CD4-positive, alpha-beta T cell treated with Interleukin-4 for 4 hours (primary cell): ENCODE data around the gene HLCS.

Source experiments
- DNase-seq: peaks from one replicate; pipeline ENCODE4 v3.0.0-alpha.2; 2020

The HLCS gene

GRCh38 chr21:36713746-36714145 lies 252.7 kb downstream of the HLCS start:
- DNase-seq, result no peak

- no peak for DNase-seq
Observed at GRCh38 chr21:36710729-36711048, 255.8 kb downstream of the HLCS start.

DNA sequence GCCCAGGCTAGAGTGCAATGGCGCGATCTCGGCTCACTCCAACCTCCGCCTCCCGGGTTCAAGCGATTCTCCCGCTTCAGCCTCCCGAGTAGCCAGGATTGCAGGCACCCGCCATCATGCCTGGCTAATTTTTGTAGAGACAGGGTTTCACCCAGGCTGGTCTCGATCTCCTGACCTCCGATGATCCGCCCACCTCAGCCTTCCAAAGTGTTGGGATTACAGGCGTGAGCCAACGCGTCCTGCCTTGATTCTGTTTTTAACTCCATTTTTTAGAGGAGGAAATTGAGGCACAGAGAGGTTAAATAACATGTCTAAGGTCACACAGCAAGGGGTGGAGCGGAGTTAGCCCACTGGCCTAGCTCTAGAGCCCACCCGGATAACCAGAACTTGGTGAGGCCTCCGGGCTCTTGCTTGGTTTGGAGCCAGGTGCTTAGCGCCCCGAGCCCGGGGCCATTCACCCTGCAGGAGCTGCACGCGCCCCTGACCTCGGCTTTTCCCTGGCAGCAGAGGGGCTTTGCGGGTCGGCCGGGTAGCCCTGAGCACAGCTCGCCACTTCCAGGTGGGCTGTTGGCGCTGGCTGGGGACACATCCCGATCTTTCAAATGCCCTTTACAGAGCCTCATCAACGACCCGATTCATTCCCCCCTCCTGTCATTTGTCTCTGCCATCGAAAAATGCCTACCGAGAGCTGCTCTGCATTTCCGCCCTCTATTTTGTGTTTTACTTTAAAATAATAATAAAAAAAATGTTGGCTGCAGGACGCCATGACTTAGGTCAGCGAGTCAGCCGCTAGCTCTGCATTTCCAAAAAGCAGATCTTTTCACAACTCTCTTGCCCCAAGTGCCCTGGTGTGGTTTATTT lies 256.4 kb downstream of the HLCS start:
- DNase-seq, result no peak

DNA sequence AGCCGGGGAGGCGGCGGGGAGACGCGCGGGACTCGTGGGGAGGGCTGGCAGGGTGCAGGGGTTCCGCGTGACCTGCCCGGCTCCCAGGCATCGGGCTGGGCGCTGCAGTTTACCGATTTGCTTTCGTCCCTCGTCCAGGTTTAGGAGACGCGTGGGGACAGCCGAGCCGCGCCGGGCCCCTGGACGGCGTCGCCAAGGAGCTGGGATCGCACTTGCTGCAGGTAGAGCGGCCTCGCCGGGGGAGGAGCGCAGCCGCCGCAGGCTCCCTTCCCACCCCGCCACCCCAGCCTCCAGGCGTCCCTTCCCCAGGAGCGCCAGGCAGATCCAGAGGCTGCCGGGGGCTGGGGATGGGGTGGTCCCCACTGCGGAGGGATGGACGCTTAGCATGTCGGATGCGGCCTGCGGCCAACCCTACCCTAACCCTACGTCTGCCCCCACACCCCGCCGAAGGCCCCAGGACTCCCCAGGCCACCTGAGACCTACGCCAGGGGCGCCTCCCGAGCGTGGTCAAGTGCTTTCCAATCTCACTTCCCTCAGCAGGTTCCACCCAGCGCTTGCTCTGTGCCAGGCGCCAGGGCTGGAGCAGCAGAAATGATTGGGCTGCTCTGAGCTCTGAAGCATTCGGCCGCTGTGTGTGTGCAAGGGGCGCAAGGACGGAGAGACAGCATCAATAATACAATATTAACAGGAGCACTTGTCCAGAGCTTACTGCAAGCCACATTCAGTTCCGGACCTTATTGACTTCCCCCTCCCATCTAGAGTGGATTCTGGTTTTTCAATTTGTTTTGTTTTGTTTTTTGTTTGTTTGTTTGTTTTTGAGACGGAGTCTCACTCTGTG lies 257.2 kb downstream of the HLCS start:
- no peak for DNase-seq

DNA sequence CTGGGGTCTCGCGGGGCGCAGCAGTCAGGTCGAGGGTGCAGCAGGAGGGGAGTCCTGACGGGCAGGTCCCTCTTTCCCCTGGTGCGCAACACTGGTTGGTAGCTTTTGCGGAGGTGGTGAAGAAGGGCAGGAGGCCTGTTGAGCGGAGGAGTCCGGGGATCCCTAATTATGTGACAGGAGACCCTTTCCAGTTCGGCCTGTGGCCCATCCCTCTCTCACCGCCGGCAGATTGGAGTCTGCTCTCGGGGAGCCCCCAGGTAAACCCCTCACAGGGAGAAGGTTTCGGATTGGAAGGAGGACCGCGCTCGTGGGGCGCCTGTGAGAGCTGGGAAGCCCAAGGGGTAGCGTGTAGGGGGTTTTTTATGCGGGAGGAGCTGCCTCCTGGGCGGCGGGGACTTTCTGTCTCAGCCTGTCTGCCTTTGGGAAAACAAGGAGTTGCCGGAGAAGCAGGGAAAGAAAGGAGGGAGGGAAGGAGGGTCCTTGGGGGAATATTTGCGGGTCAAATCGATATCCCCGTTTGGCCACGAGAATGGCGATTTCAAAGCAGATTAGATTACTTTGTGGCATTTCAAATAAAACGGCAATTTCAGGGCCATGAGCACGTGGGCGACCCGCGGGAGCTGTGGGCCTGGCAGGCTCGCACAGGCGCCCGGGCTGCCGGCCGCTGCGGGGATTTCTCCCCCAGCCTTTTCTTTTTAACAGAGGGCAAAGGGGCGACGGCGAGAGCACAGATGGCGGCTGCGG lies 258.0 kb downstream of the HLCS start:
- DNase-seq, result no peak

DNA sequence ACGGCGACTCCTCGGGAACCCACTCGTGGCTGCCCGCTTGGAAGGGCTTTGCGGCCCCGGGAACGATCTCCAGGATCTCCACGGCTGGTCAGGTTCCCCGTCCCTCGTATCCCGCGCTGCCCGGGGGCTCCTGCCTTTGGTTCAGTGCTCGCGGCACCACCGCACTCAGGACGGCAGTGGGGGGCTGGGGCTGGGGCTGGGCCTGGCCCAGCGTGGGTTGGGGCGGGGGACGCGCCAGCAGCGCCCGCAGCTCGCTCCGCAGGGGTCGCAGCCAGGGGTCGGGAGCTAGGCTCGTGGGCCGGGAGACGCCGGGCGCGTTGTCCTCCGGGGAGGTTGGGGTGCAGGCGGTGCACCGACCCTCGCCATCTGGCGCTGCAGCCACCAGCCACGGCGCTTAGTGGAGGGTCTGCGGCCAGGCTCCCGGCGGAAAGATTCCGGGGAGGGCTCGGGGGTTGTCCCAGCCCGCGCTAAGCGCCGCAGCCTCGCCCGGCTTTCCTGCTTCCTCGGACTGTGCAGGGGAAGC lies 258.6 kb downstream of the HLCS start:
- no peak for DNase-seq

GRCh38 chr21:36706951-36707762 lies 259.3 kb downstream of the HLCS start:
- DNase-seq, result no peak

GRCh38 chr21:36706482-36706852 lies 260.0 kb downstream of the HLCS start:
- no peak for DNase-seq

GRCh38 chr21:36705679-36706481 lies 260.6 kb downstream of the HLCS start:
- no peak for DNase-seq

GRCh38 chr21:36704958-36705678 lies 261.4 kb downstream of the HLCS start:
- DNase-seq, result no peak

- no peak for DNase-seq
Observed at GRCh38 chr21:36704281-36704957, 262.1 kb downstream of the HLCS start.

GRCh38 chr21:36703626-36704280 lies 262.7 kb downstream of the HLCS start:
- DNase-seq, result no peak

DNA sequence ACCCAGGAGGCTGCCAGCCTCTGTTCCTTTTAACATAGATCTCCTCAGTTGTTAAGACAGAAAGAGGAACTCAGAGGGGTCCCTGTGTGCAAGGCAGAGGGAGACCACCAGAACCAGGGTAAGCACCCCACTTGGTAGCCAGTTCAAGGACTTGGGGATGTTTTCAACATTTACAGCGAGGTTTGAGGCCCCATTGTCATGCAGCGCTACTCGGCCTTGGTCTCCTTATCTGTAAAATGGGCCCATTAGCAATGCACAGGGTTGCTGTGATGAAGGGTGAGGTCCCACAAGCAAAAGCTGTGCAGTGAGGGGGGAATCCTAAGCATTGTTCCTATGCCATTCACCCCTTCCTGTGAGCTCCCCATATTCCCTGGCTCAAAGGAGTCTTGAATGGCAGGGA lies 263.3 kb downstream of the HLCS start:
- DNase-seq, result no peak

DNA sequence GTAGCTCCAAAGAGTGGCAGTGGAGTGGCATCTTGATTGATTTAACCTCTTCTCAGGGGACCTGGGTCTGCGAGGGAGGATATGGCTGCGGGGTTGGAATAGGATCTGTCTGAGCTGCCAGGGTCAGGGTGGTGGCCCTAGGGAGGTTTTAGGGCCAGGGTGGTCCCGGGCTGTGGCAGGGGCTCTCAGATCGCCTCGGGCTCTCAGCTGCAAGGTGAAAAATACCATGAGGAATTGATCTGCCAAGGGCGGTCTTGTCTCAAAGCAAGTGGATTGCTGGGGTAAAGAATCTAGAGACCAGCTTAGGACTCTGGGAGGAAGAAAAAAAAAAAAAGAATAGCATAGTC lies 263.9 kb downstream of the HLCS start:
- no peak for DNase-seq

DNA sequence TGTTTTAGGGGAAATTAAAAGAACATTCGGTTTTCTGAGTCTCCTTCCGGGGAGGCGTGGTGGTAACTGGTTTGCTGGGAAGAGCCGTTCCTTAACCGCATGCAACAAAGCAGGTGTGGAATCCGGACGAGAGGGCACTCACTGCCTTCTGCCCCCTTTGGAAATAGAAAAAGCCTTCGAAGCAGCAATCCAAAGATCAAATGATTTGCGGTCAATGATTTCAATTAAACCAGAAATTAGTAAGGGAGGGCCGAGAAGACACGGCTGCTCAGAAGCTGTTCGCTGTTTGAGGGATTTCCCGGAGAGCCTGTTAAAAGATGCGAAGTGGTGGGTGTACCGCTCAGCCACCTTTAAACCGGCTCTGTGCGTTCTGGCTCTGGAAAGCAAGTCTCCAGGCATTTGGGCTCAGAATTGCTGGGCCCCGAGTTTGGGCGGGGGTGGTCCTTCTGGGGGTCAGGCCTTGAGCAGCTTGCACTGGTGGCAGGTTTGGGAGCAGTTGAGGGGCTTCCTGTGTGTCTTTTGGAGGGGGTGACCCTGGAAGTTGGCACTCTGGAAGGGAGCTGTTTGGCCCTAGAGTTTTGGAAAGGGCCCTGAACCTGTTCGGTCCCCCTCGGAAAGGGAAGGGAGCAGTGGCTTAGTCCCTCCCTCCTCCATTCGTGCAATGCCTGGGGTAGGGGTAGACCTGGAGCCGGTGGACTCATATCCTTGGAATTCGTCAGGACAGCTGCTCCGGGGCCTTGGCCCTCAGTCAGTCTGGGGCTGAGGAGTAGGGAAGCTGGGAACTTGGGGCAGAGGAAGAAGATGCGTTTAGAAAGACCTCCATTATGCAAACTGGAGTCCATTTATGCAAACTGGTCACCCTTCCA lies 264.5 kb downstream of the HLCS start:
- no peak for DNase-seq

- no peak for DNase-seq
Observed at GRCh38 chr21:36700971-36701755, 265.3 kb downstream of the HLCS start.
